Measurements from ENCODE around the gene PHKG2. TPM values are rescaled to one million over a fixed set of nuclear protein-coding genes. Genes with fewer than 3 reads are reported as not detected.

PHKG2 gene
- total RNA-seq, 1 experiment from 2014 or later: 35.3 TPM

DNA sequence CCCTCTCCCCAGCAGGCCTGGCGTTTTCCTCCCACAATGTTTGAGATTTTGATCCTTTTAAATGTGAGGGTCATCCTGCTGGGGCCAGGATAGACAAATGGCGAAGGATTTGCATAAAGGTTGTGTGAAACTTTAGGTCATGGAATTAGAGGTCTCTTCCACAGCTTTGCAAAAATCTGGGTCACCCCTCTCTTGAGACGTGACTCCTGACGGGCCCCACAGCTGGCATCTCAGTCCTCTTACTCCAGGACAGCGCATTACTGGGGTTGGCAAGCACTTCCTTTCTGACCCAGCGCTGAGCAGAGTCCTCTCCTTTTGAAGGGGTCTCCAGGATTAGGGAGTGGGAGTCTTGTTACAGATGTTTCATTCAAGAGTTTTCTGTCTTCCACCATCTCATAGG lies 31.4 kb downstream of the PHKG2 start:
- no TSS peak for BruUV-seq (replicated peaks)
- Histone ChIP-seq H3K4me1 (ENCODE audit: insufficient read depth, low read length, poor library complexity, severe bottlenecking) (peaks cover 4% of the 10 kb centered on the region), H3K27ac (ENCODE audit: low read depth, low read length, poor library complexity, severe bottlenecking) (no peak overlapping the region), H3K9me3 (ENCODE audit: low read depth, low read length, poor library complexity, severe bottlenecking) (no peaks in the 10 kb centered on the region), H3K27me3 (replicated peaks; ENCODE audit: insufficient read depth, low read depth, low read length, poor library complexity) (no peaks in the 10 kb centered on the region), H3K36me3 (ENCODE audit: insufficient read depth, low read length, poor library complexity, severe bottlenecking) (peaks cover 19% of the 10 kb centered on the region), H3K4me3 (ENCODE audit: low read depth, low read length, poor library complexity, severe bottlenecking) (no peak overlapping the region)
- ChIA-PET POLR2A (ENCODE audit: low non-redundant PET) (no interaction called here), CTCF (no interaction called here)
- intact Hi-C loops (cut with micrococcal nuclease; ENCODE audit: unreplicated experiment): loop anchor here (5.0 kb wide), 1 partner anchor 143 kb away; the partner anchor contains the start of gene FBXL19
- no peak for DNase-seq (ENCODE audit: low spot score)
- TF ChIP-seq EZH2 (IDR thresholded peaks at IDR 0.05; ENCODE audit: borderline replicate concordance, low read depth, low read length, poor library complexity, severe bottlenecking): no peak
- TF ChIP-seq, protein P1, sequence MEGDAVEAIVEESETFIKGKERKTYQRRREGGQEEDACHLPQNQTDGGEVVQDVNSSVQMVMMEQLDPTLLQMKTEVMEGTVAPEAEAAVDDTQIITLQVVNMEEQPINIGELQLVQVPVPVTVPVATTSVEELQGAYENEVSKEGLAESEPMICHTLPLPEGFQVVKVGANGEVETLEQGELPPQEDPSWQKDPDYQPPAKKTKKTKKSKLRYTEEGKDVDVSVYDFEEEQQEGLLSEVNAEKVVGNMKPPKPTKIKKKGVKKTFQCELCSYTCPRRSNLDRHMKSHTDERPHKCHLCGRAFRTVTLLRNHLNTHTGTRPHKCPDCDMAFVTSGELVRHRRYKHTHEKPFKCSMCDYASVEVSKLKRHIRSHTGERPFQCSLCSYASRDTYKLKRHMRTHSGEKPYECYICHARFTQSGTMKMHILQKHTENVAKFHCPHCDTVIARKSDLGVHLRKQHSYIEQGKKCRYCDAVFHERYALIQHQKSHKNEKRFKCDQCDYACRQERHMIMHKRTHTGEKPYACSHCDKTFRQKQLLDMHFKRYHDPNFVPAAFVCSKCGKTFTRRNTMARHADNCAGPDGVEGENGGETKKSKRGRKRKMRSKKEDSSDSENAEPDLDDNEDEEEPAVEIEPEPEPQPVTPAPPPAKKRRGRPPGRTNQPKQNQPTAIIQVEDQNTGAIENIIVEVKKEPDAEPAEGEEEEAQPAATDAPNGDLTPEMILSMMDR (conservative IDR thresholded peaks at IDR 0.05; ENCODE audit: low read depth, low read length): no peak

DNA sequence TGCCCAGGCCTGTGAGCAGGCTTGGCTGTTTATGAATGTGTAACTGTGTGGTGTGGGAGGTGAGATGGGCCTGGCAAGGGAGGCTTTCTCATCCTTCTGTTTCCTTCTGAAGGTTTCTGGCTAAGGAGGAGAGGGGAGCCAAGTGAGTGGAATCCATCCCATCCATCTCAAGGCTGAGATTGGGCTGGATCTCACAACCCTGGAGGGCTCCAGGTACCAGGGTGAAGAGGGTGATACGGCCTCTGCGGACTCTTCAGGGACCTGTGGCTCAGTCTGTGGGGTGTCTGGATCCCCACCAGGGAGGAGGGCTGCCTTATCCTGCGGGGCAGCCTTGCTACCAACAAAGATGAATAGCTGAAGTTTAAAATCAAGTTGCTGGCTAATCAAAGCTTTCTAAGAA lies 31.8 kb downstream of the PHKG2 start:
- Histone ChIP-seq H3K9me3 (ENCODE audit: low read depth, low read length, poor library complexity, severe bottlenecking) (no peaks in the 10 kb centered on the region), H3K4me3 (ENCODE audit: low read depth, low read length, poor library complexity, severe bottlenecking) (no peak overlapping the region), H3K4me1 (ENCODE audit: insufficient read depth, low read length, poor library complexity, severe bottlenecking) (peaks cover under 1% of the 10 kb centered on the region), H3K27ac (ENCODE audit: low read depth, low read length, poor library complexity, severe bottlenecking) (no peak overlapping the region), H3K36me3 (ENCODE audit: insufficient read depth, low read length, poor library complexity, severe bottlenecking) (peaks cover 19% of the 10 kb centered on the region), H3K27me3 (replicated peaks; ENCODE audit: insufficient read depth, low read depth, low read length, poor library complexity) (no peaks in the 10 kb centered on the region)
- intact Hi-C loops (cut with micrococcal nuclease; ENCODE audit: unreplicated experiment): no loop called here
- TF ChIP-seq, protein P1 (conservative IDR thresholded peaks at IDR 0.05; ENCODE audit: low read depth, low read length): no peak
- TF ChIP-seq EZH2 (IDR thresholded peaks at IDR 0.05; ENCODE audit: borderline replicate concordance, low read depth, low read length, poor library complexity, severe bottlenecking): no peak
- DNase-seq (ENCODE audit: low spot score): no peak
- POLR2A ChIA-PET (ENCODE audit: low non-redundant PET): no interaction called here
- no TSS peak for BruUV-seq (replicated peaks)
- CTCF ChIA-PET: no interaction called here

DNA sequence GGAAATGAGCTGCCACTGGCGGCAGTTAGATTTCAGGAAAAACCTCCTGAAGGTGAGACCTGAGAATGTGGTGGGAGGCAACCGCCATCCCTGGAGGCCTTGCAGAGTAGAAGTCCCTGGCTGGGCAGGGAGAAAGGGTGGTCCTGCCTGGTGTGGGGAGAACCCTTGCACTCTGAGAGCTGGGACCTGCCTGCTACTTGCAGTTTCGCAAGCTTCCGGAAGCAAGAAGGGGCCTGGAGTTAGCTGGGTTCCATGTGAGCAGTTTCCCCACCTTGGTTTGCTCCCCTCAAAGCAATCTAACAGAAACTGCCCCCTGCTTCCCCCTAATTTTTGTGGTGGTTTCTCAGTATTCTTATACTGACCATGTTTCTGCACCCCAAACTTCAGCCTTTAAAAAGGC lies 32.3 kb downstream of the PHKG2 start:
- BruUV-seq (replicated peaks): no TSS peak
- TF ChIP-seq, protein P1 (conservative IDR thresholded peaks at IDR 0.05; ENCODE audit: low read depth, low read length): no peak
- no peak for TF ChIP-seq EZH2 (IDR thresholded peaks at IDR 0.05; ENCODE audit: borderline replicate concordance, low read depth, low read length, poor library complexity, severe bottlenecking)
- CTCF ChIA-PET: no interaction called here
- no peak overlapping the region for H3K27ac ChIP-seq (ENCODE audit: low read depth, low read length, poor library complexity, severe bottlenecking)
- intact Hi-C loops (cut with micrococcal nuclease; ENCODE audit: unreplicated experiment): no loop called here
- no peaks in the 10 kb centered on the region for H3K27me3 ChIP-seq (replicated peaks; ENCODE audit: insufficient read depth, low read depth, low read length, poor library complexity)
- POLR2A ChIA-PET (ENCODE audit: low non-redundant PET): no interaction called here
- H3K36me3 ChIP-seq (ENCODE audit: insufficient read depth, low read length, poor library complexity, severe bottlenecking): peaks cover 22% of the 10 kb centered on the region
- H3K9me3 ChIP-seq (ENCODE audit: low read depth, low read length, poor library complexity, severe bottlenecking): no peaks in the 10 kb centered on the region
- H3K4me1 ChIP-seq (ENCODE audit: insufficient read depth, low read length, poor library complexity, severe bottlenecking): no peaks in the 10 kb centered on the region
- no peak for DNase-seq (ENCODE audit: low spot score)
- H3K4me3 ChIP-seq (ENCODE audit: low read depth, low read length, poor library complexity, severe bottlenecking): no peak overlapping the region
